Measurements from ENCODE around the gene MTMR2. TPM values are rescaled to one million over a fixed set of nuclear protein-coding genes. Genes with fewer than 3 reads are reported as not detected.

The MTMR2 gene
- 30.5 and 37.3 TPM in 2 replicates for total RNA-seq

GRCh38 chr11:95923728-95924413 lies at the start of gene MTMR2:
MTMR2 (minus strand) TSS chr11:95924107; CDS start chr11:95923954, 153 bp downstream.
- DNase-seq (ENCODE audit: extremely low read depth, low read depth, low spot score): no peak

DNA sequence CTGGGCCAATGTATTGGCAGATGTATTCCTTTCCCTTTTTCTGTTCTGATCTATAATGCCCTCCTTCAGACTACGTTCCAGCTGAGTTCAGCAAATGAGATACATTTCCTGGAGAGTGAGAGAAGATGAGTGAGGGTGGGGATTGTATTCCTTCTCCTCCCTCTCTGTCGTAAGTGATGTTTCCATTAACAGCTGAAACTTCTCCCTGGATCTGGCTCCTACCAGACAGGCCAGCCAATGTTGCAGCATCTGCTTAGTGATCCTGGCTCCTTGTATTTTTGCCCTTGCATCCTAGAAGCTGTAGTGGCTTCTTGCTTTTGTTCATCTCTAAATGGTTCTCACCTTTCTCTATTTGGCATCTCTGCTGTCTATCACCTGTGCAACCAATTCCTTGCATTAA lies 48.2 kb upstream of the MTMR2 start:
- DNase-seq (ENCODE audit: extremely low read depth, low read depth, low spot score): no peak

GRCh38 chr11:95968585-95968984 lies 44.7 kb upstream of the MTMR2 start:
- no peak for DNase-seq (ENCODE audit: extremely low read depth, low read depth, low spot score)

GRCh38 chr11:95964281-95964680 lies 40.4 kb upstream of the MTMR2 start:
- DNase-seq (ENCODE audit: extremely low read depth, low read depth, low spot score): no peak

DNA sequence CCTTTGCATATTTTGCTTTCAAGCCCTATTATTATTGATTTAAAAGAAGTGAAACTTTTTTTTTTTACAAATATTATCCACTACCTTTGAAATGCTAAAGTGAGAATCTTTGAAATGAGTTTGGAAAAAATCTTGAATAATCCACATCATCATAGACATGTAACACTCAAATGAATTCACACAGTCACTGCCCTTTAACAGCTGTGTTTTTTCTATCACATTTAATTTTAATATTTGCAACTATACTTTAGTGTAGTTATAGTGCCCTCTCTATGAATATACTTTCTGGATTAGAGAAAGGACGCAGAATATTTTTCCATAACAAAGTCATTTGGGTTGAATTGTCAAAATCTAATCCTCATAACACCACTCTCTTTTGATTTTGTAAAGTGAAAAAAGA lies 37.9 kb upstream of the MTMR2 start:
- no peak for DNase-seq (ENCODE audit: extremely low read depth, low read depth, low spot score)

DNA sequence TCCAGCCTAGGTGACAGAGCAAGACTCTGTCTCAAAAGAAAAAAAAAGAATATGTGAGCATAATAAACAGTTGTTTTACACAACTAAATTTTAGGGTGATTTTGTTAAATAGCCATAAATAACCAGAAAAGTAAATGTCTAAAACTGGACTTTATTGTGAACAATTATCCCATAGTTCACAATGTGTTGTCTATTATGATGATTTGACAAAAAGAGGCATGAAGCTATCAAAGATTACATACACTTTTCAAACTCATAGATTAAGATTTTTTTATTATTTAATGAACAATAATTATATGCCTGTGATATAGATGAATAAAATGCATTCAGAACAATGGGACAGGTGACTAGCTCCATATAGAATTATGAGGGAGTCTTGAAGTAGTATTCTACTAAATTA lies 27.0 kb upstream of the MTMR2 start:
- DNase-seq (ENCODE audit: extremely low read depth, low read depth, low spot score): no peak

GRCh38 chr11:95948637-95949036 lies 24.7 kb upstream of the MTMR2 start:
- DNase-seq (ENCODE audit: extremely low read depth, low read depth, low spot score): no peak

GRCh38 chr11:95944623-95945022 lies 20.7 kb upstream of the MTMR2 start:
- no peak for DNase-seq (ENCODE audit: extremely low read depth, low read depth, low spot score)

GRCh38 chr11:95943546-95943945 lies 19.6 kb upstream of the MTMR2 start:
- DNase-seq (ENCODE audit: extremely low read depth, low read depth, low spot score): no peak

- no peak for DNase-seq (ENCODE audit: extremely low read depth, low read depth, low spot score)
Measured at GRCh38 chr11:95939091-95939490, 15.2 kb upstream of the MTMR2 start.

GRCh38 chr11:95937358-95937757 lies 13.5 kb upstream of the MTMR2 start:
- DNase-seq (ENCODE audit: extremely low read depth, low read depth, low spot score): no peak

DNA sequence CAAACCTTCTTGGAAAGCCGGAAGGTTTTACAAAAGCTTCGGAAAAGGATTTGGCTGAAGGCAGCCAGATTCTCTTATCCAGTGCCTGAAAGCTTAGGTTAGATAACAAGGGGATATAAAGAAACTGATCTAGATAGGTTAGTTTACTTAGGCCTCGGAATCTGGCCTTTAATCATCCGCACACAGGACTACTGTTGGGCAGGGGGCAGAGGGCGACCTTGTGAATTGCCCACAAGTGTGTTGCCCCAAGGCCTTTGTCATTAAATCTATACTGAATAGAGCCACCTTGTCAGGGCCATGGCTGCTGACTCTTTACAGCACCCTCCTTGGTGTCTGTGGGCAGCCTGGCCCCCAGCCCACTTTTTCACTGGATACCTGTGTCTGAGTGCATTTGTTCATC lies 9.7 kb upstream of the MTMR2 start:
- no peak for DNase-seq (ENCODE audit: extremely low read depth, low read depth, low spot score)

DNA sequence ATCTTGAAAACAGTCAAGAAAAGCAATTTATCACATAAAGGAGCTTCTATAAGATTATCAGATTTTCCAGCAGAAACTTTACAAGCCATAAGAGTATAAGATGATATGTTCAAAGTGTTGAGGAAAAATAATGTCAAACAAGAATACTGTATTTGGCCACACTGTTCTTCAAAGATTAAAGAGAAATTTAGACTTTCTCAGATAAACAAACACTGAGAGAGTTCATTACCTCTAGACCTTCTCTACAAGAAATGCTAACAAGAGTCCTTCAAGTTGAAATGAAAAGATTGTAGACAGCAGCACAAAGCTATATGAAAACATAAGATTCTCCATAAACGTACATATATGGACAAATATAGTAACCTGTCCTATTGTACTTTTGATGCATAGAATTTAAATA lies 8.0 kb upstream of the MTMR2 start:
- no peak for DNase-seq (ENCODE audit: extremely low read depth, low read depth, low spot score)

DNA sequence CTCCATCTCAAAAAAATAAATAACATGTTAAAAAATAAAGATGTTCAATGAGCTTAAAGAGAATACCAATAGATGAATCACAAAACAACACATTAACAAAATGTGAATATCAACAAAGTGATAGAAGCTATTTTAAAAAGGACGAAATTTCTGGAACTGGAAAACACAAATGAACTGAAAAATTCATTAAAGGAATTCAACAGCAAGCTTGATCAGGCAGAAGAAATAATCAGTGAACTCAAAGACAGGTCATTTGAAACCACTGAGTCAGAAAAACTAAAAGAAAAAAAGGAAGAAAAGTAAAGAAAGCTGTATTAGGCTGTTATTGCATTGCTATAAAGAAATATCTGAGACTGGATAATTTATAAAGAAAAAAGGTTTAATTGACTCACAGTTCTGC lies 7.0 kb upstream of the MTMR2 start:
- DNase-seq (ENCODE audit: extremely low read depth, low read depth, low spot score): no peak

- DNase-seq (ENCODE audit: extremely low read depth, low read depth, low spot score): no peak
Measured at GRCh38 chr11:95926726-95927125, 2.8 kb upstream of the MTMR2 start.

DNA sequence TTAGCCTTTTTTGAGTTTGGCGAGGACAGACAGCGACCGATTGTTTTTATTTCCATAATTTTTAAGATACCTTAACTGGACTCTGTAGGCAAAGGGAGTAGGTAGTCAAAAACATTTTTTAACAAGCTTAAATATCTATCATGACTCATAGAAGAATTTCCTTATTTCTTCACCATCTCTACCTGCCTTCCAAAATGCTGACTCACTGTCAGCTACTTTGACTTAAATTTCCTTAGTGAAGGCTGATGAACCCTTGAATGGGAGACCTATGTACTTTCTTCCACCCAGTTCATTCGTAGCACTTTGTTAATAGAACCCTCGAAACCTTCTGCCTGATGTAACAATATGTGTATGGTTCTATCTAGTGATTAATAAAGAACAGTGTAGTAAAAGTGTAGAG lies 1.1 kb upstream of the MTMR2 start:
- DNase-seq (ENCODE audit: extremely low read depth, low read depth, low spot score): no peak

GRCh38 chr11:95924414-95924760 lies 480 bp upstream of the MTMR2 start:
- no peak for DNase-seq (ENCODE audit: extremely low read depth, low read depth, low spot score)

- no peak for DNase-seq (ENCODE audit: extremely low read depth, low read depth, low spot score)
Measured at GRCh38 chr11:95923439-95923727, 524 bp downstream of the MTMR2 start.

DNA sequence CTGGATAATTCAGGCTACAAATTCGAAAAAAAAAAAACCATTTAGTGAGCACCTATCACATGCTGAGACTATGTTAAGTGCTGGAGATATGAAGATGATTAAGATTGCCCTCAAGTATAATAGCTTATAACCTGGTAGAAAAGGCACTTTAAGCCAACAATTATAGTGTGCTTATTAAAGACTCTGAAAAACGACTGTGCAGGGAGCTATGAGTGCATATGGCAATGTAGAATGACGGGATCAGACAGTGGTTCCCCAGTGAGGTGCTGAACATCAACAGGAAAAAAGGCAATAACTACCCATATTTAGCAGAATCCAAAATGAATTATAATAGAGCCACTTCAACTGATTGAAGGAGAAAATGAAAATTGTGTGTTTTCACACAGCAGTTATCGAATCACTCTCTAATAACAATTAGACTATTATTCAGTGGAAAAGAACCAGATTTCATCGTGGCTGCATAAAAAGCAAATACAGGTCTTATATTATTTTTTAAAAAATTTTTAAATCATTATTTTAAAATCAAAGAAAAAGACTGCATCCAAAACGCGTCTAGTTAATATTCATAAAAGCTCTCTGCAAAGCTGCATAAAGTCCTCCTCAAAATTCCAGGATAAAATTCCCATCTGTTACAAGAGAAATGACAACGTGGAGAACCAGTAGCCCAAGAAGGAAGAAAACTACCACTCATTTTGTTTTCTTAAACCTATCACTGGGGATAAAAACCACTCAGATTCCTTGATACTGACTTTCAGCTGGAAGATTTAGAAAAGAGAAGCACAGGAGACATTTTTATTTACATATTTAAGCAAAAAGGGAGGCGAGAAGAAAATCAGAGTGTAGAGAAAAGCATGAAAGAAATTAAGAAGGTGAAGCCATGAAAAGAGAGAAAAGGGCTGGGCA lies 1.1 kb downstream of the MTMR2 start:
- DNase-seq (ENCODE audit: extremely low read depth, low read depth, low spot score): no peak

GRCh38 chr11:95922099-95922498 lies 1.8 kb downstream of the MTMR2 start:
- DNase-seq (ENCODE audit: extremely low read depth, low read depth, low spot score): no peak

- DNase-seq (ENCODE audit: extremely low read depth, low read depth, low spot score): no peak
Measured at GRCh38 chr11:95920460-95921105, 3.3 kb downstream of the MTMR2 start.

DNA sequence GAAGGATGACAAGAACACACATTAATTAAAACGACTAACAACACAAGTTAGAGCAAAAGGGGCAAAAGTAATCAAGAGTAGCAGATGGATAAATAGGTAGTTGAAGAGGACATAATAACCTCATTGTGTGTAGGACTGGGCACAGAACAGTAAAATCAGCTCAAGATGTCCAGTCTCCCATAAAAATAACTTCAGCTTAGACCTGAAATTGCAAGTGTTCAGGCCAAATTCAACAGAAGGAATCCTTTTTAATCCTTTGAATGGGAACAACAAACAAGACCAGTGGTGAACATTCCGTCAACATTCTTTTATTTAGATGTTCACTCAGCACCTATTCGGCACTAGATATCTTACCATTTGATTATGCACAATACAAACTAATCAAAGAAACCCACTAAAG lies 4.4 kb downstream of the MTMR2 start:
- no peak for DNase-seq (ENCODE audit: extremely low read depth, low read depth, low spot score)

All from glomerular endothelial cell (primary cell).